ENCODE measurements around the gene SRL. TPM values are rescaled to one million over a fixed set of nuclear protein-coding genes. Genes with fewer than 3 reads are reported as not detected.

SRL gene
- total and polyA plus RNA-seq, 2 of the 13 experiments (the other 11 are each of a cell fraction or from before 2014, with no cell fraction given): 0.05 TPM; not detected in 1

DNA sequence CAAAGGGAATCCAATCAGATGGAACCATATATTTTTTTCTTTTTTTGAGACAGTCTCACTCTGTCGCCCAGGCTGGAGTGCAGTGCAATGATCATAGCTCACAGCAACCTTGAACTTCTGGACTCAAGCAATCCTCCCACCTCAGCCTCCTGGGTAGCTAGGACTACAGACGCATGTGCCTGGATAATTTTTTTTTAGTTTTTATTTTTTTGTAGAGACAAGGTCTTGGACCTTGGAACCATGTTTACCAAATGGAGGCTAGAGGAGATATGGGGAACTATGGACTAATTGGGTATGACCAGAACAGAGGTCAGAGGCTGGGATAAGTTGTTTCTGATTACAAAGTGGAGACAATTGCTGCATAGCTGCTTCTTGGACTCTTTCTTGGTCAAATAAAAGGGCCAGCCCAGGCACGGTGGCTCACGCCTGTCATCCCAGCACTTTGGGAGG, 84.5 kb downstream of the SRL start (continued):
- TF ChIP-seq, protein P1, sequence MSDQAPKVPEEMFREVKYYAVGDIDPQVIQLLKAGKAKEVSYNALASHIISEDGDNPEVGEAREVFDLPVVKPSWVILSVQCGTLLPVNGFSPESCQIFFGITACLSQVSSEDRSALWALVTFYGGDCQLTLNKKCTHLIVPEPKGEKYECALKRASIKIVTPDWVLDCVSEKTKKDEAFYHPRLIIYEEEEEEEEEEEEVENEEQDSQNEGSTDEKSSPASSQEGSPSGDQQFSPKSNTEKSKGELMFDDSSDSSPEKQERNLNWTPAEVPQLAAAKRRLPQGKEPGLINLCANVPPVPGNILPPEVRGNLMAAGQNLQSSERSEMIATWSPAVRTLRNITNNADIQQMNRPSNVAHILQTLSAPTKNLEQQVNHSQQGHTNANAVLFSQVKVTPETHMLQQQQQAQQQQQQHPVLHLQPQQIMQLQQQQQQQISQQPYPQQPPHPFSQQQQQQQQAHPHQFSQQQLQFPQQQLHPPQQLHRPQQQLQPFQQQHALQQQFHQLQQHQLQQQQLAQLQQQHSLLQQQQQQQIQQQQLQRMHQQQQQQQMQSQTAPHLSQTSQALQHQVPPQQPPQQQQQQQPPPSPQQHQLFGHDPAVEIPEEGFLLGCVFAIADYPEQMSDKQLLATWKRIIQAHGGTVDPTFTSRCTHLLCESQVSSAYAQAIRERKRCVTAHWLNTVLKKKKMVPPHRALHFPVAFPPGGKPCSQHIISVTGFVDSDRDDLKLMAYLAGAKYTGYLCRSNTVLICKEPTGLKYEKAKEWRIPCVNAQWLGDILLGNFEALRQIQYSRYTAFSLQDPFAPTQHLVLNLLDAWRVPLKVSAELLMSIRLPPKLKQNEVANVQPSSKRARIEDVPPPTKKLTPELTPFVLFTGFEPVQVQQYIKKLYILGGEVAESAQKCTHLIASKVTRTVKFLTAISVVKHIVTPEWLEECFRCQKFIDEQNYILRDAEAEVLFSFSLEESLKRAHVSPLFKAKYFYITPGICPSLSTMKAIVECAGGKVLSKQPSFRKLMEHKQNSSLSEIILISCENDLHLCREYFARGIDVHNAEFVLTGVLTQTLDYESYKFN (CRISPR knock-in tag; conservative IDR thresholded peaks at IDR 0.05): peak; percentile 89
- TF ChIP-seq KLF6 (CRISPR knock-in tag; IDR thresholded peaks at IDR 0.05) (no peak), RARA (CRISPR knock-in tag; IDR thresholded peaks at IDR 0.05) (peak; percentile 77), CBX1 (IDR thresholded peaks at IDR 0.05; ENCODE audit: low read depth) (no peak), ZNF7 (CRISPR knock-in tag; IDR thresholded peaks at IDR 0.05) (no peak), MATR3 (CRISPR knock-in tag; IDR thresholded peaks at IDR 0.05) (no peak), KDM2A (CRISPR knock-in tag; IDR thresholded peaks at IDR 0.05; ENCODE audit: borderline replicate concordance, low read depth) (no peak), RELA (CRISPR knock-in tag; IDR thresholded peaks at IDR 0.05) (no peak), ZEB1 (IDR thresholded peaks at IDR 0.05; ENCODE audit: insufficient replicate concordance, low read depth) (no peak), ZNF788 (CRISPR knock-in tag; IDR thresholded peaks at IDR 0.05; ENCODE audit: borderline replicate concordance) (no peak), MED13 (CRISPR knock-in tag; IDR thresholded peaks at IDR 0.05) (no peak), BORCS8-MEF2B (CRISPR knock-in tag; IDR thresholded peaks at IDR 0.05) (no peak), SOX6 (IDR thresholded peaks at IDR 0.05) (no peak), SOX6 (CRISPR knock-in tag; IDR thresholded peaks at IDR 0.05) (peak; percentile 85), NFKBIZ (CRISPR knock-in tag; IDR thresholded peaks at IDR 0.05) (peak; percentile 40; the same call in 1 of the 2 replicates), TCF7L2 (IDR thresholded peaks at IDR 0.05; ENCODE audit: low read depth, low read length) (no peak), ZNF614 (CRISPR knock-in tag; IDR thresholded peaks at IDR 0.05; ENCODE audit: borderline replicate concordance) (peak; percentile 66; the same call in 1 of the 2 replicates), ZNF839 (CRISPR knock-in tag; IDR thresholded peaks at IDR 0.05; ENCODE audit: borderline replicate concordance) (no peak), FOXA3 (CRISPR knock-in tag; IDR thresholded peaks at IDR 0.05) (peak; percentile 83), RCOR2 (CRISPR knock-in tag; IDR thresholded peaks at IDR 0.05) (peak; percentile 90), ZNF850 (CRISPR knock-in tag; conservative IDR thresholded peaks at IDR 0.05) (no peak), FOXO1 (CRISPR knock-in tag; IDR thresholded peaks at IDR 0.05) (peak; percentile 64), ZNF672 (CRISPR knock-in tag; IDR thresholded peaks at IDR 0.05) (no peak)
- TF ChIP-seq, protein P2, sequence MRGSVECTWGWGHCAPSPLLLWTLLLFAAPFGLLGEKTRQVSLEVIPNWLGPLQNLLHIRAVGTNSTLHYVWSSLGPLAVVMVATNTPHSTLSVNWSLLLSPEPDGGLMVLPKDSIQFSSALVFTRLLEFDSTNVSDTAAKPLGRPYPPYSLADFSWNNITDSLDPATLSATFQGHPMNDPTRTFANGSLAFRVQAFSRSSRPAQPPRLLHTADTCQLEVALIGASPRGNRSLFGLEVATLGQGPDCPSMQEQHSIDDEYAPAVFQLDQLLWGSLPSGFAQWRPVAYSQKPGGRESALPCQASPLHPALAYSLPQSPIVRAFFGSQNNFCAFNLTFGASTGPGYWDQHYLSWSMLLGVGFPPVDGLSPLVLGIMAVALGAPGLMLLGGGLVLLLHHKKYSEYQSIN (CRISPR knock-in tag; IDR thresholded peaks at IDR 0.05; ENCODE audit: borderline replicate concordance): no peak
- TF ChIP-seq, protein P3, sequence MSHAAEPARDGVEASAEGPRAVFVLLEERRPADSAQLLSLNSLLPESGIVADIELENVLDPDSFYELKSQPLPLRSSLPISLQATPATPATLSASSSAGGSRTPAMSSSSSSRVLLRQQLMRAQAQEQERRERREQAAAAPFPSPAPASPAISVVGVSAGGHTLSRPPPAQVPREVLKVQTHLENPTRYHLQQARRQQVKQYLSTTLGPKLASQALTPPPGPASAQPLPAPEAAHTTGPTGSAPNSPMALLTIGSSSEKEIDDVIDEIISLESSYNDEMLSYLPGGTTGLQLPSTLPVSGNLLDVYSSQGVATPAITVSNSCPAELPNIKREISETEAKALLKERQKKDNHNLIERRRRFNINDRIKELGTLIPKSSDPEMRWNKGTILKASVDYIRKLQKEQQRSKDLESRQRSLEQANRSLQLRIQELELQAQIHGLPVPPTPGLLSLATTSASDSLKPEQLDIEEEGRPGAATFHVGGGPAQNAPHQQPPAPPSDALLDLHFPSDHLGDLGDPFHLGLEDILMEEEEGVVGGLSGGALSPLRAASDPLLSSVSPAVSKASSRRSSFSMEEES (CRISPR knock-in tag; IDR thresholded peaks at IDR 0.05): no peak
- TF ChIP-seq, protein P4, sequence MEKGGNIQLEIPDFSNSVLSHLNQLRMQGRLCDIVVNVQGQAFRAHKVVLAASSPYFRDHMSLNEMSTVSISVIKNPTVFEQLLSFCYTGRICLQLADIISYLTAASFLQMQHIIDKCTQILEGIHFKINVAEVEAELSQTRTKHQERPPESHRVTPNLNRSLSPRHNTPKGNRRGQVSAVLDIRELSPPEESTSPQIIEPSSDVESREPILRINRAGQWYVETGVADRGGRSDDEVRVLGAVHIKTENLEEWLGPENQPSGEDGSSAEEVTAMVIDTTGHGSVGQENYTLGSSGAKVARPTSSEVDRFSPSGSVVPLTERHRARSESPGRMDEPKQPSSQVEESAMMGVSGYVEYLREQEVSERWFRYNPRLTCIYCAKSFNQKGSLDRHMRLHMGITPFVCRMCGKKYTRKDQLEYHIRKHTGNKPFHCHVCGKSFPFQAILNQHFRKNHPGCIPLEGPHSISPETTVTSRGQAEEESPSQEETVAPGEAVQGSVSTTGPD (CRISPR knock-in tag; IDR thresholded peaks at IDR 0.05): 0 out of 2 replicates have a peak, but pooled peaks have one; percentile 52

Measured in HepG2 (cell line).